Fibroblast of peridontal ligament (primary cell): ENCODE data around the gene ETV7.

ENCODE experiments used
- DNase-seq: peaks from one replicate; pipeline ENCODE4 v3.0.0-alpha.2; 2010; ENCODE audit errors: extremely low read depth

Gene ETV7

DNA sequence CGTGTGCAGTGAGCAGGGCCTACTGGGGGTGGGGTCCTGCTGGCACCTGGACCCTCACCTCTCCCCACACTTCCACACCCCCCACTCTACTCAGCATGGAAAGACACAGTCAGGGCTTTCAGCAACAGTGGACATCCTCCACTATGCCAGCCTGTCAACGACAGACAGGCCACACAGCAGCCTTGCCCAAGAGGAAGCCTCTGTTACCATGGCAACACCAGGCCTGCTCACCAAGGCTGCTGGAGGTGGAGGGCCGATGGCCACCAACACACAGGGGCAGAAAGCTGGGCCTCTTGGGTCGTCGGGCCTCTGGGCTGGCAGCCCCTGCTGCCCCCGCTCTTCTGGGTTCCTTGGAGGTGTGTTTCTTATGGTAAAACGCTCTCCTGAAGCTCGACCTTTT is 64.4 kb downstream of the ETV7 start:
- no peak for DNase-seq

DNA sequence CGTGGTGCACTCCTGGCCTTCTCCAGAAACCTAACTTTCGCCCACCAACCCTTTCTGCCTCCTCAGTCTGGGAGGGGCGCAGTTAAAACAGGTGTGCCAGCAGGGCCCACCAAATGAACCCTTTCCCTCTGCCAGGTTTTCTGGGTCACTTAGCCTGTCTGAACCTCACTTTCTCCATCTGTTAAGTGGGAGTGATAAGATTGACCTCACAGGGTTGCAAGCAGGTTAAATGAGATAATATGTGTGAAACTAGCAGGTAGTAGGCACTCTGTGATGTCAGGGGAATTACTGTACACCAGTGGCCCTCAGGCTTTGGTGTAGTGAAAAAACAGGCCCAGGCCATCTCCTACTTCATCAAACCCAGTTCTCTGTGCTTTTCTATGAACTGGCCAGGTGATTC is 64.9 kb downstream of the ETV7 start:
- no peak for DNase-seq

DNA sequence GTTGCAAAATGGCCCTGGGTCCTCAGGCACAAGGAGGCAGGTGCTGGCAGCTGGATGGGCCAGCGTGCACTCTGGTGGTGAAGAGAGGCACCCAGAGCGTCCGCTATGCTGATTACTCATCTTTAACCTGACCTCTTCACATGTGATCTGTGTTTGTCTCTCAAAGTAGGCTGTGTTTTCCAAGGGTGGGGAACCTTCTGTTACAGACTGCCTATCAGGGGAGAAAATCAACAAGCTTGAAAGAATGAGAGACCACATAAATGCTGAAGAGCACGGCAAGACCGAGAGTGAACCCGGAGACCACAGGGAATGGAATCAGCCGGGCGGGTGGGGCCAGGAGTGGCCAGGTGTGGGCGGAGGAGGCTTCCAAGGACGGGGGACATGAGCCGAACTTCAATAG is 67.0 kb downstream of the ETV7 start:
- DNase-seq, result no peak

DNA sequence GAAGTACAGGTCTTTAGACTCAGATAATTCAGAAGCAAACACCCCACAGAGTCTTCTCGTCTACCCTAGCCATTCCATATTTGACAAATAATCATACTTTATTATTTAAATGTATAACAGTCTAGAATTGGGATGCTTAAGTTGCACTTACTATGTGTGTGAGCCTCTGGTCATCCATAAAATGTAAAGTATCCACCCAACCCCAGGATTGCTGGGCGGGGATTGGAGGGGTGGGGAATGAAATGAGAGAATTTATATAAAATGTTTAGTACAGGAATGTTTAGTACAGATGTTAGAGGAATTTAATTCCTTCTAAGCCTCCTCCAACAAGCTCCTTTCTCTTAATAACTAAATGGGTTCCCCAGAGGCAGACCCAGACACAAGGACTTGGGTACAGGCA is 67.6 kb downstream of the ETV7 start:
- no peak for DNase-seq

DNA sequence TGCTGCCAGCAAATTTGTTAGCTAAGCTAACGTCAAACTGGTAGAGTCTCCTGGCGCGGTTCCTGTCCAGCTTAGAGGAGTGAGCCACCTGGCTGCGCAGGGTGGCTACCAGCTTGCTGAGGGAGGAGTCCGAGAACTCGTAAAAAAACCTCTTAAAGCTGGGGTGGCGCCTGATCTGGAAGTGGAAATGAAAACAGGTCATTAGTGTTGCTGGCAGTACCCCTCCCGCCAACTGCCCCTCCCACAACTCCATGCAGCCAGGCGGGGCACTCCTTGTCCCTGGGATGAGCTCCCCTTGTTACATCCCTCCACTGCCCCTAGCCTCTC is 68.1 kb downstream of the ETV7 start:
- DNase-seq, result no peak

DNA sequence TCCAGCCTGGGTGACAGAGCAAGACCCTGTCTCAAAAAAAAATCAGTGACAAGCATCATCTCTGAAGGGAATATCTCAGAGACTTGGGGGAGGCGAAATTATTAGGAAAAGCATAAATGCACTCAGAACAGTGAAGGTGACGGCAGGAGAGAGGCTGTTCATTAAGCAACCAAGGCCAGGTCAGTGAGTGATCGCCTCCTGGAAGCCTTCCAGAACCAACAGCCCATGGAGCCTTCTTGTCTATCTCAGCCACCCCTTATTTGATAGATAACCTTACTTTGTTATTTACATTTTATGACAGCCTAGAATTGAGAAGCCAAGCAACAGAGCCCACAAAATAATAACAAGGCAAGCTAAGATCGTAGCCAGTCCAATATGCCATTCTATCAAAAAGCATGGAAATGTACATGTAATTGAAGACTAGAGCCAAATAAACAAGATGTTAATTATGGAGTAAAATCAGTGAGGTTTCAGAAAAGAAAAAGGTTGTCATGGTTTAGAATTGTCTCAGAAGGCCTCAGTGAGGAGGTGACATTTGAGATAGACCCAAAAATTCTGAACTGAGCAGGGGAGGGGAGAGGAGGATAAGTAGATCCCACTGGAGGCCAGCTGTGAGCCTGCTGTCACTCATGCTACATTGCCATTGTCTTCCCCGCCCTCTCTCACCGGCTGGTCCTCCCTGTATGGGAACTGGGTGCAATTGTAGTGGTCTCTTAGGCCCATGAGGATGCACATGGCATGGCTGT is 68.6 kb downstream of the ETV7 start:
- no peak for DNase-seq

DNA sequence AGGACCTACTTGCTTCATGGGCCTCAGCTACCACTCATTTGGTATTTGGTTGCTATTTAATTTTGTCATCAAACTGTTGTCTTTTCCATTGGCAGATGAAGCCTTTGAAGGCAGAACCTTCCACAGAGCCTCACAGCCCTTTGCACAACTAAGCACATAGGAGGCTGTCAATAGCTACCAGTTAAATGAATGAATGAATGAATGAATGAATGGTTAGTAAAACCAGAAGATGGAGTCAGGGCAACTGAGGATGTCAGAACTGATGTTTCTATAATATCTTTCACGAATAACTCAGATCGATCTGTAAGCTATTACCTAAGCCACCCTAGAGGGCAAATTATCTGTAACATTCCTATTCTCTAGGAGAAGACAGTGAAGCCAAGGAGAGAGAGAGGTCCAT is 69.8 kb downstream of the ETV7 start:
- DNase-seq, result no peak
